Keratinocyte (primary cell): Measurements from ENCODE around the gene IFNL1. TPM values are rescaled to one million over a fixed set of nuclear protein-coding genes. Genes with fewer than 3 reads are reported as not detected.
"Not testable (repeated sequence)": the region's sequence is repeated elsewhere in the genome, so short reads cannot be mapped to it uniquely, and the experiment has no call there.

Source experiments
- DNase-seq: peaks from one replicate; pipeline ENCODE4 v3.0.0-alpha.2; 2011; ENCODE audit warnings: low read depth, missing footprints, low spot score
- FAIRE-seq: peaks from 2 replicates; lab custom pipeline; 2011; peaks lifted over from hg19 to GRCh38; lab: Jason Lieb, UNC
- H2AFZ ChIP-seq: 2 replicates; pipeline ENCODE4 v1.6.0; 2012; ENCODE audit warnings: low read length, control low read depth, inconsistent platforms; ENCODE audit not compliant: control insufficient read depth
- H3K27ac ChIP-seq: 2 replicates; pipeline ENCODE4 v1.5.1; 2011; ENCODE audit warnings: low read length; ENCODE audit not compliant: control insufficient read depth, insufficient read depth
- H3K27me3 ChIP-seq: 3 replicates; pipeline ENCODE4 v1.6.0; 2011; ENCODE audit warnings: low read length; ENCODE audit not compliant: control insufficient read depth, insufficient read depth; ENCODE audit errors: extremely low read depth
- H3K36me3 ChIP-seq, 2 experiments: 2 replicates in 1 of 2; 3 replicates in 1 of 2; pipeline ENCODE4 v1.5.1; 2011; ENCODE audit warnings: low read length in 2 of 2, mild to moderate bottlenecking in 1 of 2; ENCODE audit not compliant: control insufficient read depth in 2 of 2, insufficient read depth in 2 of 2; ENCODE audit errors: extremely low read depth in 1 of 2
- H3K4me1 ChIP-seq: 3 replicates; pipeline ENCODE4 v1.5.1; 2011; ENCODE audit warnings: low read length; ENCODE audit not compliant: control insufficient read depth, insufficient read depth; ENCODE audit errors: extremely low read depth
- H3K4me2 ChIP-seq: 3 replicates; pipeline ENCODE4 v1.6.0; 2011; ENCODE audit warnings: low read depth, low read length; ENCODE audit not compliant: control insufficient read depth, insufficient read depth; ENCODE audit errors: extremely low read depth
- H3K4me3 ChIP-seq, 3 experiments: fragments of 200-600 bp in 1 of 3; sonication (generic) in 1 of 3; 2 replicates in 2 of 3; 3 replicates in 1 of 3; pipeline ENCODE4 v1.5.1; 2011 to 2016; ENCODE audit warnings: low read length in 3 of 3, mild to moderate bottlenecking in 3 of 3, control low read depth in 2 of 3, inconsistent platforms in 1 of 3, low read depth in 1 of 3, mixed read lengths in 1 of 3, mixed run types in 1 of 3, moderate library complexity in 1 of 3; ENCODE audit not compliant: control insufficient read depth in 2 of 3, insufficient read depth in 2 of 3; ENCODE audit errors: extremely low read depth in 1 of 3
- H3K79me2 ChIP-seq: 2 replicates; pipeline ENCODE4 v1.6.0; 2012; ENCODE audit warnings: low read length; ENCODE audit not compliant: control insufficient read depth, insufficient read depth
- H3K9ac ChIP-seq: 3 replicates; pipeline ENCODE4 v1.6.0; 2011; ENCODE audit warnings: low read length; ENCODE audit not compliant: control insufficient read depth, insufficient read depth; ENCODE audit errors: extremely low read depth
- H3K9me1 ChIP-seq: 3 replicates; pipeline ENCODE4 v1.6.0; 2011; ENCODE audit warnings: low read length; ENCODE audit not compliant: control insufficient read depth, insufficient read depth; ENCODE audit errors: extremely low read depth
- H3K9me3 ChIP-seq: 2 replicates; pipeline ENCODE4 v1.5.1; 2012; ENCODE audit warnings: low read depth, low read length; ENCODE audit not compliant: control insufficient read depth
- H4K20me1 ChIP-seq: 3 replicates; pipeline ENCODE4 v1.6.0; 2011; ENCODE audit warnings: low read length; ENCODE audit not compliant: control insufficient read depth, insufficient read depth; ENCODE audit errors: extremely low read depth
- CTCF ChIP-seq, 3 experiments: IDR thresholded peaks in 1 of 3; conservative IDR thresholded peaks in 1 of 3; optimal IDR thresholded peaks in 1 of 3; 2 replicates in 2 of 3; 3 replicates in 1 of 3; pipeline versions ENCODE3 to v1.5.1; 2011; ENCODE audit warnings: low read length in 3 of 3, mild to moderate bottlenecking in 3 of 3, moderate library complexity in 2 of 3, control low read depth in 1 of 3, inconsistent platforms in 1 of 3; ENCODE audit not compliant: insufficient read depth in 2 of 3; ENCODE audit errors: extremely low read depth in 1 of 3
- EZH2 ChIP-seq: IDR thresholded peaks from one replicate; pipeline ENCODE4 v1.6.1; 2012; ENCODE audit warnings: inconsistent platforms, mild to moderate bottlenecking, low read length, moderate library complexity
- dilution Hi-C: fragments of 300-500 bp; cut with MboI; formaldehyde crosslinking; loops from one replicate; pipeline ENCODE4 v1.7.0; 2020; ENCODE audit warnings: low sequenced_read_pairs; ENCODE audit not compliant: extremely low pct_ligation_motif_present
- polyA plus RNA-seq, 5 experiments: library from polyadenylated mRNA; depleted of rRNA in 3 of 5; stranded (reverse) in 3 of 5; stranded (forward) in 1 of 5; unstranded in 1 of 5; fragments of >200 nt; gene quantifications; 1 replicate in 1 of 5; 2 replicates in 3 of 5; 3 replicates in 1 of 5; pipeline versions ENCODE4 v1.2.1 to v1.2.3, GENCODE V29; 2011 to 2012; ENCODE audit warnings: missing spikeins in 2 of 5, low read depth in 1 of 5, low replicate concordance in 1 of 5

Gene IFNL1
- polyA plus RNA-seq, 1 donor (not counting 4 experiments of a cell fraction or from before 2014, with no cell fraction given), result not detected

- Histone ChIP-seq H3K4me2 (no peak overlapping the region), H3K4me3 (no peak overlapping the region), H3K79me2 (no peaks in the 10 kb centered on the region), H3K4me1 (no peaks in the 10 kb centered on the region), H3K27me3 (peaks cover 44% of the 10 kb centered on the region), H2AFZ (no peak overlapping the region), H3K27ac (no peak overlapping the region), H3K36me3 (no peaks in the 10 kb centered on the region), H4K20me1 (no peaks in the 10 kb centered on the region), H3K9me3 (no peaks in the 10 kb centered on the region), H3K9me1 (no peaks in the 10 kb centered on the region), H3K9ac (no peak overlapping the region)
- TF ChIP-seq EZH2 (no peak), CTCF (optimal IDR thresholded peaks at IDR 0.05 in 1 of 3, IDR thresholded peaks at IDR 0.05 in 1 of 3, conservative IDR thresholded peaks at IDR 0.05 in 1 of 3; ENCODE audit: extremely low read depth in 1 of 3, insufficient read depth in 2 of 3, low read length in 3 of 3) (no peak)
- FAIRE-seq (no peak), DNase-seq (no peak)
- dilution Hi-C loops, result no loop called here
Observed at GRCh38 chr19:39308531-39309304, 12.5 kb downstream of the IFNL1 start.

GRCh38 chr19:39309305-39309670 is 13.1 kb downstream of the IFNL1 start:
- H3K4me1 ChIP-seq, H3K27ac ChIP-seq, dilution Hi-C loops, FAIRE-seq, H2AFZ ChIP-seq, DNase-seq, H3K9ac ChIP-seq, H4K20me1 ChIP-seq, H3K4me2 ChIP-seq, H3K4me3 ChIP-seq, H3K36me3 ChIP-seq, H3K9me3 ChIP-seq, H3K9me1 ChIP-seq, H3K79me2 ChIP-seq: not testable (repeated sequence)
- H3K27me3 ChIP-seq, result peaks cover 42% of the 10 kb centered on the region
